ENCODE measurements around the gene RPS25.
A peak's percentile ranks its signal among the peaks of the same experiment; 100 is the strongest.
"Not testable (repeated sequence)": the region's sequence is repeated elsewhere in the genome, so short reads cannot be mapped to it uniquely, and the experiment has no call there.

RPS25 gene

GRCh38 chr11:119018074-119018938 lies at the start of gene RPS25, which contains the start of gene TRAPPC4:
Gene RPS25, minus strand, starts transcription at chr11:119018343. Its CDS starts 59 bp downstream, at chr11:119018284.
Gene TRAPPC4, plus strand, starts transcription at chr11:119018766. Its CDS starts 30 bp downstream, at chr11:119018796.
- DNase-seq: peak; percentile 93

DNA sequence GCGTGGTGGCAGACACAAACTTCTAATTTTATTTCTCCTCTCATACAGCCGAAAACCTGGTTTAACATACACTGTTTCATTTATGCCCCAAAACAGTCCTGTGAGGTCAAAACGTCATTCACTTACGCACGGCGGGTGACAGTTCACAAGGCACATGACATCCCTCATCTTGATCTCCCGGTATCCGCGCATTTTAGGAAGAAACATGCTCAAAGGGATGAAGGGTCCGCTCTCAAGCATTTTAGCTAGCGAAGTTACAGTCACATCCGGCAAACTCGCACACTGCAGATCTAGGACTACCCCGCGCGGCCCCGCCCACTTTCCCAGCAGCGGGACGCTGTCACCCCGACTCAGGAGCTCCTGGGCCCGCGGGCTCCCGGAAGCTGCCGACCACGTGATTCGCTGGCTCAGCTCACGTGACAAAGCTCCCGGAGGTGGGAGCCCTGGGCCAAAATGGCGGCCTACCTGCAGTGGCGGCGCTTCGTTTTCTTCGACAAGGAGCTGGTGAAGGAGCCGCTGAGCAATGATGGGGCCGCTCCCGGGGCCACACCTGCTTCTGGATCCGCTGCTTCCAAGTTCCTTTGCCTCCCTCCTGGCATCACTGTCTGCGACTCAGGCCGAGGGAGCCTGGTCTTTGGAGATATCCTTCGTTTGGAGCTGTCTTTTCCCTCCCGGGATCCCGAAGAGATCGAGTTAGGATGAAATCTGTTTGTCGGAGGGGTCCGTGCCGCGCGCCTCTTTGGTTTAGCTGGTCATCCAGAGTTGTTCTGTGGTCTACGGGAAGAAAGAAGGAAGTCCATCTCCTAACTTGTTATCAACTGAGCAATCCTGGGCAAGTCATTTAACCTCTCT lies 49.5 kb upstream of the RPS25 start, which contains the start of gene VPS11:
VPS11 (plus strand) TSS at position 448 of the 852 bp plus-strand sequence; CDS start at position 454, 6 bp downstream.
- DNase-seq: peak; percentile 73

- DNase-seq: no peak
Observed at GRCh38 chr11:119065369-119065768, 47.2 kb upstream of the RPS25 start.

DNA sequence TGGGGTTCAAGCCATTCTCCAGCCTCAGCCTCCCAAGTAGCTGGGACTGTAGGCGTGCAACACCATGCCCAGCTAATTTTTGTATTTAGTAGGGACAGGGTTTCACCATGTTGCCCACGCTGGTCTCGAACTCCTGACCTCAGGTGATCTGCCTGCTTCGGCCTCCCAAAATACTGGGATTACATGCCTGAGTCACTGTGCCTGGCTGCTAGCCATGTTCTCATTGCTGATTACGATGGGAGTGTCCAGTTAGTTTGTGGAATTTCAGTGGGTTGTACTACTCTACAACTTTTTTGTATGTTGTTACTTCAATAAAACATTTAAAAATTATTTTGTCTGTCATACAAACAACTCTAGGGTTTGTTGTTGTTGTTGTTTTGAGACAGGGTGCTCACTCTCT lies 44.6 kb upstream of the RPS25 start:
- DNase-seq: no peak

GRCh38 chr11:119061256-119061655 lies 43.1 kb upstream of the RPS25 start:
- DNase-seq: no peak

GRCh38 chr11:119059128-119059527 lies 41.0 kb upstream of the RPS25 start:
- DNase-seq: not testable (repeated sequence)

DNA sequence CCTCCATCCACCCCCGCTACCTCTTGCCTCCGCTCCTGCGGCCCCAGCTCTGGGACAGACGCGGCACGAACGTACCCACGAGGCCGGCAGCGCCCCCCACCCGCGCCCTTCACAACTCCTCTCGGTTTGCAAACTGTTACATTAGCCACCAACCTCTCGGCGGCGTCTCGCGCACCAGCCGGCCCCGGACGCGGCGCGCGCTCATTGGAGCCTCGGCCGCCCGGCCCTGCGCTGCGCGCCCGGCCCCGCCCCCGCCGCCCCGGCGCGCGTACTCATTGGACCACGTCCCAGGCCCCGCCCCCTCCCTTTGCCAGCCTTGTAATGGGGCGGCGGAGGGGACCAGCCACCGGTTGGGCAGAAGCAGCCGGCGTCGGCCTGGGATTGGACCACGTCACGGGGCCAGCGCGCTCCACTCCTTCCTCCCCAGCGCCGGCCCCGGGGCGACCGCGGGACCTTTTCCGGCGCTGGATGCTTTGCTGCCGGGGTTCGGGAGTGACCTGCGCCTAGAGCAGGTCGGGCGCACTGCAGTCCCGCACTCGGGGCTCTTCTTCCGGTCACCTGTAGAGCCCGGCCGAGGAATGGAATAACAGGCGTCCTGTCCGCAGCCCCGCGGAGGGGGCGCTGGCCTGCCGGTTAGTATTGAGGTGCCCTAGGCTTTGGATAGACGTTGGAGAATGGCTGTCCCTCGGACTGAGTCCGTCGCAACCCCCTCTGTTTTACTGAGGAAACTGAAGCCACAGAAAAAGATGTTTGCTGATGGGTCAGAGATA lies 39.0 kb upstream of the RPS25 start, which contains the start of gene HYOU1:
HYOU1 (minus strand) TSS at position 206 of the 770 bp plus-strand sequence. CDS start 1,045 bp downstream, outside the sequence.
- peak; percentile 73 for DNase-seq

- no peak for DNase-seq
Observed at GRCh38 chr11:119056421-119056999, 38.4 kb upstream of the RPS25 start.

- DNase-seq: no peak
Observed at GRCh38 chr11:119055901-119056300, 37.8 kb upstream of the RPS25 start.

DNA sequence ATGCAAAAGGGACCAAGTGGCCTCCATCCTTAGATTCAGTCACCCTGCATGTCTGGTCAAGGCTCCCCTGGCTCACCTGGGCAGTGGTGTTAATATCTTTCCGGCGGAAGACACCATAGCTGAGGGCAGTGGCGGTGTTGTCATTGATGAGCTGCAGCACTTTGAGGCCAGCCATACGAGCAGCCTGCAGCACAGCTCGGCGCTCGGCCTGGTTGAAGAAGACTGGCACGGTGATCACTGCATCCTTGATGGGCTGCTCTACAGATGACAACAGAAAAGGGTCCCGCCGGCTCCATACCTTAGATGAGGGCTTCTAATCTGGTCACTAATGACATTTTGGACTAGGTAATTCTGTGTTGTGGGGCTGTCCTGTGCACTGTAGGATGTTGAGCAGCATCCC lies 36.3 kb upstream of the RPS25 start:
- no peak for DNase-seq

- DNase-seq: no peak
Observed at GRCh38 chr11:119052163-119052814, 34.1 kb upstream of the RPS25 start.

DNA sequence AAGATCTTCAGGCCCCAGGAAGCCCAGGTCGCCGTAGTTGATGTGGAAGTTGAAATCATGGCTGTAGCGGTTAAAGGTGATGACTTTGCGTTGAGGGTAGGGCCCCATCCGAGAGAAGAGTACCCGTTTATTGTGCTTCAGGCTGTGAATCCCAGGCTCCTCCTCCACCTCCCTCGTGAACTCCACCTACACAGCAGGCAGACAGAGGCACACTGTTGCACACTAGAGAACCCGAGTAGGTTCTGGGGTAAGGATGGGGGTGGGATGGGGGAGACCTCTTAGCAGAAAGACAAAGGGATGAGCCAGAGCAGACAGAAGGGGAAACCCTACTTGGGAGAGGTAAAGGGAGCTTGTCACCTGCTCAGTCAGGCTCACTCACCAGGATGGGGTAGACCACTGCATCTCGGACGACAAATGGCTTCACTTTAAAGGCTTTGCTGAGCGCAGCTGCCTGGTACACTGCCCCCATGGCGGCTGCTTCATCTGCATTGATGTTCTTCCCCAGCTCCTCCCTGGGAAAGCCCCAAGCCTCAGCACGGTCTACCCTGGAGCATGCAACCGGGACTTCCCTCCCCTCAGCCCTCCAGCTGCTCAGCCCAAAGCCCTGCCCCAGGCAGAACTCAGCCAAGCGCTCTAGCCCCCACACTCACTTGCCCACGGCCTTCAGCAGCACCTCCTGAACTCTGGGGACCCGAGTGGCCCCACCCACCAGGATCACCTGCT lies 33.5 kb upstream of the RPS25 start:
- no peak for DNase-seq

GRCh38 chr11:119049081-119049480 lies 30.9 kb upstream of the RPS25 start:
- no peak for DNase-seq

- DNase-seq: no peak
Observed at GRCh38 chr11:119048644-119049043, 30.5 kb upstream of the RPS25 start.

DNA sequence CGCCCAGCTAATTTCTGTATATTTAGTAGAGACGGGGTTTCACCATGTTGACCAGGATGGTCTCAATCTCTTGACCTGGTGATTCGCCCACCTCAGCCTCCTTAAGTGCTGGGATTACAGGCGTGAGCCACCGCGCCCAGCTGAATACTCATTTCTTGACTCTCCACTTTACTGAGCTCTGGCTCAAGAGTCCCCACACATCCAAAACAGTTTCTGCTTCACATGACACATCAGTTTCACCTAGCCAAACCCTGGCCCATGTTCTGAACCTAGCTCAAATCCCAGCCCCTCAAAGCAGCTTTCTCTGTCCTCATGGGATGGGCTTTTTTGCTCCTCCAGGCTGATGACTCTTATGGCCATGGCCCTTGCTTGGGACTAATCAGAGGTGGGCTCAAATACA lies 29.1 kb upstream of the RPS25 start:
- no peak for DNase-seq

DNA sequence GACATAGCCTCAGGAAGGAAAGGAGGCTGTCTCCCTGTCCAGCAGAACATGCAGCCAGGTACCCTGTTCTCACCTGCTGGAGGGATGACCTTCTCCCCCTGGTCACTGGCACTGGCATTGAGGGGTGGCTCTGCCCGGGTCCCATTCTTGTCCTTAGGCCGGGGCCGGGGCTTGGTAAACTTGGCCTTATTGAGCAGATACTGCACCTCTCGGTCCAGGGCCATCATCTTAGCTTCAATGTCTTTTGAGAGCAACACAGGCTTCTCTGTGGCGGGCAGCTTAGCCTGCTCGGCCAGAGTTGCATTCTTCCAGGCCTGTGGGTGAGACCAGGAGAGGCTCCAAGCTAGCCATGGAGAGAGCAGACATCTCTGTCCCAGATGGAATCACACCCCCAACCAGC lies 28.3 kb upstream of the RPS25 start:
- no peak for DNase-seq

DNA sequence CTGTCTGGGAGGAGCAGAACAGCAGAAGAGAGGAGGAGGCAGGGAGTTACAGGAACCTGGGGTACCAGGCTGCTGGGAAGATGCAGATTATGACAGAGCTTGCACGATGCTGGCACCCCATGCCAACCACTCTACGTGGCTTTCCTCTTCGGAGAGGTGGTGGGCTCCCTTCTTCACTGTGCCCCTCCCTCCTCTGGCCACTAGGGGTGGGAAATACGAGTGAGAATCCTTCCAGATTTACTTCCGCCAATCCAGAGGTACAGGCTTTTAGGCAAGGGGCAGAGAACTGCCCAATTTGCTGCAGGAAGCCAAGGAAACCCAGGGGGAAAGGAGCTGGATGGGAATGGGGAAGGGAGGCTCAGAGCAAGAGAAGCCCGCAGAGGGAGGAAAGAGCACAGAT lies 26.6 kb upstream of the RPS25 start:
- DNase-seq: no peak

DNA sequence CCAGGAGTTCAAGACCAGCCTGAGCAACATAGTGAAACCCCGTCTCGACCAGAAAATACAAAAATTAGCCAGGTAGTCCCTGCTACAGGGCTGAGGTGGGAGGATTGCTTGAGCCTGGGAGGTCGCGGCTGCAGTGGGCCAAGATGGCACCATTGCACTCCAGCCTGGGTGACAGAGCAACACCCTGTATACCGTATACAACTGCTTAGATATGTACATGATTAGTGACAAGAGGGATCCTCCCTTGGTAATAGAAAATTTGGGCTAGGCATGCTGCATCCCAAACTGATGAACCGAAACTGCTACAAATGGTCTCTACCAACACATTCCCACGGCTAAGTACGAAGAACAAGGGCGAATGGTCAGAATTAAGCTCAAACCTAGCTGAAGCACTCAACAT lies 24.8 kb upstream of the RPS25 start:
- no peak for DNase-seq

DNA sequence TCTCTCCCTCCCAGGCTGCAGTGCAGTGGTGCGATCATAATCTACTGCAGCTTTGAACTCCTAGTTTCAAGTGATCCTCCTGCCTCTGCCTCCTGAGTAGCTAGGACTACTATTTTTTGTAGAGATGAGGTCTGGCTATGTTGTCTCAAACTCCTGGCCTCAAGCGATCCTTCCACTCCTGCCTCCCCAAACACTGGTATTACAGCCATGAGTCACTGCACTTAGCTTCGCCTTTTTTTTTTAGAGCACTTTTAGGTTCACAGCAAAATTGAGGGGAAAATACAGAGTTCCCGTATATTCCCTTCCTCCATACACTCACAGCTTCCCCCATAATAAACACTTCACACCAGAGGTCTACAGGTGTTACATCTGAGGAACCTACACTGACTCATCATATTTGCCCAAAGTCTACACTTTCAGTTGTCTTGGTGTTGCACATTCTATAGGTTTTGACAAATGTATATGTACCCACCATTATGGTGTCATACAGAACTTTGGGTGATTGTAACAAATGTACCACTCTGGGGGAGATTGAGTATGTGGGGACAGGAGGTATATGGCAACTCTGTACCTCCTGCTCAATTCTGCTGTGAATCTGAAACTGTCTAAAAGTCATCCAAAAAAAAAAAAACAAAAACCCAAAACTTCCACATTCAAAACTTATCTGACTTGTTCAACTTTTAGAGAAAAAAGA lies 23.8 kb upstream of the RPS25 start:
- no peak for DNase-seq

GRCh38 chr11:119039471-119039870 lies 21.3 kb upstream of the RPS25 start:
- not testable (repeated sequence) for DNase-seq

All from NCI-H2029 treated with DMSO at 0.1 percent for 48 hours (cell line).